ENCODE measurements around the gene KLF15.

DNA sequence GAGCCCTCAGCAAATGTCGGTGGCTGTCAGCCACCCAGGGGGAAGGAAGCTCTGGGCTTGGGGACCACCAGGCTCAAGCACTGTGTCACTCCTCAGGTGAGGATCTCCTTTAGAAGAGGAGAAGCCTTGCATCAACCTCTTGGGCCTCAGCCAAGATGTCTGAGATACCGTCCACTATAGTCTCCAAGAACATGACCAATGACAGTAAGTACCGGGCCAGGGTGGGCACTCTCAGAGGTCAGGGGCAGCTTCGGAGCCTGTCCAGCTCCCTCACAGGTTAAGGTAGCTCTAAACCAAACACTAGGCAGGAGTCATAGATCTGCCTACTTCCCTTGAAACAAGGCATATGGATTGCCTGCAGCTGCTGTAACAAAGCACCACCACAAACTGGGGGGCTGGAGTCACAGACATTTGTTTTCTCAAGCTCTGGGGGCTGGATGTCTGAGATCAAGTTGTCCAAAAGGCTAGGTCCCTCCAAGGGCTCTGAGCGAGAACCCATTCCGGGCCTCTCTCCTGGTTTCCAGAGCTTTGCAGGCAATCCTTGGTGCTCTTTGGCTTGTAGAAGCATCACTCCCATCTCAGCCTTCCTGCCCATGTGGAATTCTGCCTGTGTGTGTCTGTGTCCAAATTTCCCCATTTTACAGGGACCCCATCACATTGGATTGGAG lies 38.8 kb upstream of the KLF15 start:
- TF ChIP-seq, protein P1, sequence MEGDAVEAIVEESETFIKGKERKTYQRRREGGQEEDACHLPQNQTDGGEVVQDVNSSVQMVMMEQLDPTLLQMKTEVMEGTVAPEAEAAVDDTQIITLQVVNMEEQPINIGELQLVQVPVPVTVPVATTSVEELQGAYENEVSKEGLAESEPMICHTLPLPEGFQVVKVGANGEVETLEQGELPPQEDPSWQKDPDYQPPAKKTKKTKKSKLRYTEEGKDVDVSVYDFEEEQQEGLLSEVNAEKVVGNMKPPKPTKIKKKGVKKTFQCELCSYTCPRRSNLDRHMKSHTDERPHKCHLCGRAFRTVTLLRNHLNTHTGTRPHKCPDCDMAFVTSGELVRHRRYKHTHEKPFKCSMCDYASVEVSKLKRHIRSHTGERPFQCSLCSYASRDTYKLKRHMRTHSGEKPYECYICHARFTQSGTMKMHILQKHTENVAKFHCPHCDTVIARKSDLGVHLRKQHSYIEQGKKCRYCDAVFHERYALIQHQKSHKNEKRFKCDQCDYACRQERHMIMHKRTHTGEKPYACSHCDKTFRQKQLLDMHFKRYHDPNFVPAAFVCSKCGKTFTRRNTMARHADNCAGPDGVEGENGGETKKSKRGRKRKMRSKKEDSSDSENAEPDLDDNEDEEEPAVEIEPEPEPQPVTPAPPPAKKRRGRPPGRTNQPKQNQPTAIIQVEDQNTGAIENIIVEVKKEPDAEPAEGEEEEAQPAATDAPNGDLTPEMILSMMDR (IDR thresholded peaks at IDR 0.05), result no peak
- TF ChIP-seq POLR2A (IDR thresholded peaks at IDR 0.05), result no peak
